ENCODE results near the gene SYCP2.

Gene SYCP2

GRCh38 chr20:59835057-59835447 is 98.4 kb downstream of the SYCP2 start:
- no peak for DNase-seq (ENCODE audit: low read depth)

GRCh38 chr20:59832406-59833363 is 100.8 kb downstream of the SYCP2 start:
- no peak for DNase-seq (ENCODE audit: low read depth)

GRCh38 chr20:59831916-59832270 is 101.5 kb downstream of the SYCP2 start:
- no peak for DNase-seq (ENCODE audit: low read depth)

- no peak for DNase-seq (ENCODE audit: low read depth)
Measured at GRCh38 chr20:59831024-59831915, 102.2 kb downstream of the SYCP2 start.

- no peak for DNase-seq (ENCODE audit: low read depth)
Measured at GRCh38 chr20:59830665-59831023, 102.8 kb downstream of the SYCP2 start.

- no peak for DNase-seq (ENCODE audit: low read depth)
Measured at GRCh38 chr20:59829786-59830664, 103.4 kb downstream of the SYCP2 start.

GRCh38 chr20:59829054-59829785 is 104.2 kb downstream of the SYCP2 start:
- no peak for DNase-seq (ENCODE audit: low read depth)

GRCh38 chr20:59828125-59829053 is 105.0 kb downstream of the SYCP2 start:
- no peak for DNase-seq (ENCODE audit: low read depth)

- no peak for DNase-seq (ENCODE audit: low read depth)
Measured at GRCh38 chr20:59827138-59828056, 106.0 kb downstream of the SYCP2 start.

- DNase-seq (ENCODE audit: low read depth): no peak
Measured at GRCh38 chr20:59825944-59826759, 107.3 kb downstream of the SYCP2 start.

GRCh38 chr20:59825563-59825920 is 107.9 kb downstream of the SYCP2 start:
- no peak for DNase-seq (ENCODE audit: low read depth)

GRCh38 chr20:59824711-59825562 is 108.5 kb downstream of the SYCP2 start:
- DNase-seq (ENCODE audit: low read depth): no peak

- no peak for DNase-seq (ENCODE audit: low read depth)
Measured at GRCh38 chr20:59823491-59824259, 109.8 kb downstream of the SYCP2 start.

GRCh38 chr20:59823030-59823423 is 110.4 kb downstream of the SYCP2 start:
- no peak for DNase-seq (ENCODE audit: low read depth)

GRCh38 chr20:59822291-59823029 is 111.0 kb downstream of the SYCP2 start:
- no peak for DNase-seq (ENCODE audit: low read depth)

GRCh38 chr20:59821788-59822187 is 111.6 kb downstream of the SYCP2 start:
- no peak for DNase-seq (ENCODE audit: low read depth)

Measured in T-helper 22 cell (primary cell).